Breast epithelium (tissue), 4 donors: ENCODE data around the gene TNIP1. TPM values are rescaled to one million over a fixed set of nuclear protein-coding genes. Genes with fewer than 3 reads are reported as not detected.
A peak's percentile ranks its signal among the peaks of the same experiment; 100 is the strongest.

Source experiments
- DNase-seq, 2 donors: peaks; one replicate each; pipeline ENCODE4 v3.0.0-alpha.2; 2019; ENCODE audit warnings: low spot score in 2 of 2
- H3K27ac ChIP-seq, 2 donors: fragments of 200-600 bp; sonication (generic) in 1 of 2; one replicate each; pipeline ENCODE4 v1.5.1; 2016 to 2019; ENCODE audit warnings: mild to moderate bottlenecking in 1 of 2
- H3K27me3 ChIP-seq, 2 donors: fragments of 200-600 bp; sonication (generic) in 1 of 2; one replicate each; pipeline versions ENCODE4 v1.5.1 to v1.6.0; 2017 to 2019; ENCODE audit warnings: control low read depth in 1 of 2, mild to moderate bottlenecking in 1 of 2
- H3K36me3 ChIP-seq: fragments of 200-600 bp; one replicate; pipeline ENCODE4 v1.5.1; 2019
- H3K4me1 ChIP-seq, 2 donors: fragments of 200-600 bp; sonication (generic); one replicate each; pipeline ENCODE4 v1.5.1; 2016 to 2019; ENCODE audit warnings: control low read depth in 1 of 2
- H3K4me3 ChIP-seq, 3 donors: fragments of 200-600 bp; sonication (generic); 1 replicate in 2 of 3; 2 replicates in 1 of 3; pipeline ENCODE4 v1.5.1; 2016 to 2019; ENCODE audit warnings: mild to moderate bottlenecking in 3 of 3, moderate library complexity in 2 of 3
- H3K9me3 ChIP-seq, 2 donors: fragments of 200-600 bp; sonication (generic) in 1 of 2; one replicate each; pipeline ENCODE4 v1.5.1; 2016 to 2019; ENCODE audit warnings: control low read depth in 1 of 2
- CTCF ChIP-seq, 3 donors: fragments of 450-650 bp; IDR thresholded peaks; one replicate each; pipeline ENCODE4 v1.5.1; 2016 to 2017; ENCODE audit warnings: antibody characterized with exemption in 3 of 3, mild to moderate bottlenecking in 3 of 3, moderate library complexity in 3 of 3
- POLR2A ChIP-seq: fragments of 450-650 bp; IDR thresholded peaks from one replicate; pipeline ENCODE4 v1.6.1; 2016; ENCODE audit warnings: antibody characterized with exemption, mild to moderate bottlenecking, moderate library complexity
- POLR2AphosphoS5 ChIP-seq, 3 donors: sonication (generic); formaldehyde crosslinking; IDR thresholded peaks; one replicate each; pipeline ENCODE4 v1.6.1; 2017; ENCODE audit warnings: antibody characterized with exemption in 3 of 3
- intact Hi-C: fragments of 100-400 bp; cut with DNase I; formaldehyde crosslinking; loops from one replicate; pipeline ENCODE4 v1.15.1; 2023; ENCODE audit warnings: low total_unique reads
- total RNA-seq, 3 donors: library from RNA; depleted of rRNA; stranded (reverse); fragments of >200 nt; gene quantifications; one replicate each; pipeline ENCODE4 v1.1.0, GENCODE V29; 2016

The TNIP1 gene
- total RNA-seq, 3 donors from 2014 or later: 65.3 to 221 (median 91.8) TPM

GRCh38 chr5:151047814-151048425 lies 32.9 kb downstream of the TNIP1 start:
- DNase-seq: no peak

DNA sequence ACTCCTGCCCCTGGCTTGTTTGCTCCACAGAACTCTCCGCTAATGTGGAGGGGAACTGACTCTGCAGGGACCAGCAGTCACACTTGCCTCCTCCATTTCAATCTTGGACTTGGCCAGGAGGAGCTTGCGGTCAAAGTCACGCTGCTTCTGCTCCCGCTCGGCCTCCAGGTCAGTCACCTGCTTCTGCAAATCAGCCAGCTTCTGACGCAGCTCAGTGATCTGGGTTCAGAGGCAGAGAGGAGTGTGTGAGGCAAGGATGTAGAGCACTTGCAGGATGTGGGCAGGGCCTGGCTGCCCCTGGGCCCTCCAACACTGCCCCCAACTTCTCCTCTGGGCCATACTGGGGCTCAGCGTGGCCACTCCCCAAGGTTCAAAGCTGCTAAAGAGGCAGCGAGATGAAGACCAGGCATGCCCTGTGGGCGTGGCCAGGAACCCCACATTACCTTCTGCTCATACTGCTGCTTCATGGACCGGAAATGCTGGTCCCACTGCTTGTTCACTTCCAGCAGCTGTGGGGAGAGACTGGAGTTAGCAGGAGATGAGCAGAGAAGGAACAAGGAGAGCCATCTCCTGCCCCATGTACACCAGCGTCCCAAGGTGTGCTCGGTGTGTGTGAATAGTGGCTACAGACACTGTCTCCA lies 38.3 kb downstream of the TNIP1 start:
- DNase-seq: no peak
- Histone ChIP-seq H3K4me1 (no peaks in the 10 kb centered on the region), H3K9me3 (no peaks in the 10 kb centered on the region), H3K27me3 (no peaks in the 10 kb centered on the region), H3K27ac (no peak overlapping the region), H3K4me3 (no peak overlapping the region), H3K36me3 (peaks cover 8% of the 10 kb centered on the region)
- intact Hi-C loops: no loop called here
- TF ChIP-seq POLR2A: no peak
- no peak for TF ChIP-seq POLR2AphosphoS5 (IDR thresholded peaks at IDR 0.05)
- TF ChIP-seq CTCF (IDR thresholded peaks at IDR 0.05): no peak

More at GRCh38 chr5:151047814-151048425, 32.9 kb downstream of the TNIP1 start:
- H3K36me3 ChIP-seq: no peaks in the 10 kb centered on the region
- H3K27ac ChIP-seq: no peak overlapping the region
- TF ChIP-seq POLR2A (no peak), POLR2AphosphoS5 (IDR thresholded peaks at IDR 0.05) (peak in 1 of 3 donors; percentile 18), CTCF (IDR thresholded peaks at IDR 0.05) (peak; percentile 63 to 69 (median 65))
- H3K4me3 ChIP-seq: no peak overlapping the region
- intact Hi-C loops: no loop called here
- no peaks in the 10 kb centered on the region for H3K9me3 ChIP-seq
- no peaks in the 10 kb centered on the region for H3K27me3 ChIP-seq
- no peaks in the 10 kb centered on the region for H3K4me1 ChIP-seq

DNA sequence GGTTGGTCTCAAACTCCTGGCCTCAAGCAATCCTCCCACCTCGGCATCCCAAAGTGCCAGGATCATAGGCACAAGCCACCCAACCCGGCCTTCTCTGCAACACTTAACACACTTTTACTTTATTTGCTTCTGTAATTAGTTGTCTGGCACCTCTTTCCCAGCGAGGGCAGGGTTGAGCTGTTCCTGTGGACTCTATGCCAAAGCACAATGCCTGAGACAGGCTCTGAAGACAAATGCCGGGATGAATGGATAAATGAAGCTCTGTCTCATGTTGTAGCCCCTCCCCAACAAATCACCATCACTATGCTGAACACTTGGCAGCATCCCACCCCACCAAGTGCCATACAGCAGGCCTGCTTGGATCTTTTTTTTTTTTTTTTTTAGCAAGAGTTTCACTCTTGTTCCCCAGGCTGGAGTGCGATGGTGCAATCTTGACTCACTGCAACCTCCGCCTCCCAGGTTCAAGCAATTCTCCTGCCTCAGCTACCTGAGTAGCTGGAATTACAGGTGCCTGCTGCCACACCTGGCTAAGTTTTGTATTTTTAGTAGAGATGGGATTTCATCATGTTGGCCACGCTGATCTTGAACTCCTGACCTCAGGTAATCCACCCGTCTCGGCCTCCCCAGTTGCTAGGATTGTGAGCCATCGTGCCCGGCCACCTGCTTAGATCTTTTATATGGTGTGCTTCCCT lies 39.1 kb downstream of the TNIP1 start:
- Histone ChIP-seq H3K4me1 (no peaks in the 10 kb centered on the region), H3K27ac (peak overlapping the region in 1 of 2 donors; percentile 22), H3K36me3 (peaks cover 8% of the 10 kb centered on the region), H3K4me3 (no peak overlapping the region), H3K9me3 (no peaks in the 10 kb centered on the region), H3K27me3 (no peaks in the 10 kb centered on the region)
- no peak for TF ChIP-seq CTCF (IDR thresholded peaks at IDR 0.05)
- no peak for TF ChIP-seq POLR2A
- no peak for TF ChIP-seq POLR2AphosphoS5 (IDR thresholded peaks at IDR 0.05)
- no peak for DNase-seq
- intact Hi-C loops: no loop called here

GRCh38 chr5:151040211-151040747 lies 40.6 kb downstream of the TNIP1 start:
- Histone ChIP-seq H3K36me3 (peaks cover 8% of the 10 kb centered on the region), H3K4me1 (no peaks in the 10 kb centered on the region), H3K27ac (peak overlapping the region; percentile 72 to 78), H3K27me3 (no peaks in the 10 kb centered on the region), H3K4me3 (no peak overlapping the region), H3K9me3 (no peaks in the 10 kb centered on the region)
- DNase-seq: no peak
- intact Hi-C loops: no loop called here
- TF ChIP-seq CTCF (IDR thresholded peaks at IDR 0.05): no peak
- peak in 1 of 3 donors; percentile 47 for TF ChIP-seq POLR2AphosphoS5 (IDR thresholded peaks at IDR 0.05)

GRCh38 chr5:151039665-151040064 lies 41.2 kb downstream of the TNIP1 start:
- DNase-seq: no peak
- no peaks in the 10 kb centered on the region for H3K4me1 ChIP-seq
- TF ChIP-seq CTCF (IDR thresholded peaks at IDR 0.05) (no peak), POLR2AphosphoS5 (IDR thresholded peaks at IDR 0.05) (no peak), POLR2A (no peak)
- no peaks in the 10 kb centered on the region for H3K27me3 ChIP-seq
- peaks cover 8% of the 10 kb centered on the region for H3K36me3 ChIP-seq
- no peak overlapping the region for H3K4me3 ChIP-seq
- H3K27ac ChIP-seq: peak overlapping the region; percentile 72 to 78
- no peaks in the 10 kb centered on the region for H3K9me3 ChIP-seq
- intact Hi-C loops: no loop called here
